Fibroblast of mammary gland (primary cell): ENCODE results near the gene MFAP1.
A peak's percentile ranks its signal among the peaks of the same experiment; 100 is the strongest.
"Not testable (repeated sequence)": the region's sequence is repeated elsewhere in the genome, so short reads cannot be mapped to it uniquely, and the experiment has no call there.

Experiments used
- DNase-seq: peaks from one replicate; pipeline ENCODE4 v3.0.0-alpha.2; 2010; ENCODE audit warnings: low read depth
- H3K4me3 ChIP-seq: 2 replicates; pipeline ENCODE4 v1.5.1; 2011; ENCODE audit warnings: low read depth, mild to moderate bottlenecking, low read length, moderate library complexity; ENCODE audit not compliant: control insufficient read depth
- CTCF ChIP-seq: conservative IDR thresholded peaks from 2 replicates; pipeline ENCODE4 v1.5.1; 2011; ENCODE audit warnings: low read depth, low read length, inconsistent platforms; ENCODE audit not compliant: control insufficient read depth, insufficient read depth

The MFAP1 gene

GRCh38 chr15:43824302-43825246, at the start of gene MFAP1:
Gene MFAP1 (minus strand): TSS chr15:43824690. CDS start chr15:43824569, 121 bp downstream.
- H3K4me3 ChIP-seq: peak within 1 kb of the TSS; percentile 97
- TF ChIP-seq CTCF: no peak
- peak; percentile 97 for DNase-seq

- H3K4me3 ChIP-seq: no peak overlapping the region
- no peak for DNase-seq
- no peak for TF ChIP-seq CTCF
Observed at GRCh38 chr15:43873651-43874050, 49.2 kb upstream of the MFAP1 start.

GRCh38 chr15:43872416-43873020, 48.0 kb upstream of the MFAP1 start:
- TF ChIP-seq CTCF: peak; percentile 70
- DNase-seq: peak; percentile 81
- no peak overlapping the region for H3K4me3 ChIP-seq

GRCh38 chr15:43871835-43872234, 47.3 kb upstream of the MFAP1 start:
- H3K4me3 ChIP-seq: no peak overlapping the region
- DNase-seq: no peak
- TF ChIP-seq CTCF: no peak

GRCh38 chr15:43868406-43868805, 43.9 kb upstream of the MFAP1 start:
- no peak for DNase-seq
- no peak overlapping the region for H3K4me3 ChIP-seq
- TF ChIP-seq CTCF: no peak

GRCh38 chr15:43867096-43867495, 42.6 kb upstream of the MFAP1 start:
- no peak for DNase-seq
- no peak overlapping the region for H3K4me3 ChIP-seq
- no peak for TF ChIP-seq CTCF

- not testable (repeated sequence) for DNase-seq, H3K4me3 ChIP-seq
Observed at GRCh38 chr15:43866636-43867035, 42.1 kb upstream of the MFAP1 start.
